Osteoblast (primary cell): ENCODE results near the gene CRABP2. TPM values are rescaled to one million over a fixed set of nuclear protein-coding genes. Genes with fewer than 3 reads are reported as not detected.

Experiments
- DNase-seq: peaks from one replicate; pipeline ENCODE4 v3.0.0; 2011; ENCODE audit warnings: low spot score, mixed read lengths; ENCODE audit not compliant: insufficient read length; ENCODE audit errors: missing footprints
- H2AFZ ChIP-seq: 2 replicates; pipeline ENCODE4 v1.6.0; 2011; ENCODE audit warnings: mild to moderate bottlenecking, low read length
- H3K27ac ChIP-seq: 2 replicates; pipeline ENCODE4 v1.5.1; 2011; ENCODE audit warnings: mild to moderate bottlenecking, low read depth, low read length, moderate library complexity
- H3K27me3 ChIP-seq: 2 replicates; pipeline ENCODE4 v1.6.0; 2012; ENCODE audit warnings: mild to moderate bottlenecking, control low read depth, inconsistent platforms, low read length, moderate library complexity; ENCODE audit not compliant: insufficient read depth
- H3K36me3 ChIP-seq: 2 replicates; pipeline ENCODE4 v1.5.1; 2011; ENCODE audit warnings: mild to moderate bottlenecking, low read length, control low read depth, moderate library complexity; ENCODE audit not compliant: insufficient read depth
- H3K4me1 ChIP-seq: 2 replicates; pipeline ENCODE4 v1.5.1; 2011; ENCODE audit warnings: mild to moderate bottlenecking, low read length, control low read depth, moderate library complexity; ENCODE audit not compliant: insufficient read depth
- H3K4me2 ChIP-seq: 2 replicates; pipeline ENCODE4 v1.6.0; 2011; ENCODE audit warnings: mild to moderate bottlenecking, low read length; ENCODE audit not compliant: insufficient read depth
- H3K4me3 ChIP-seq: fragments of 200-600 bp; sonication (generic); 3 replicates; pipeline ENCODE4 v1.5.1; 2012; ENCODE audit warnings: mild to moderate bottlenecking, low read length, inconsistent platforms; ENCODE audit not compliant: insufficient read depth
- H3K79me2 ChIP-seq: 2 replicates; pipeline ENCODE4 v1.6.0; 2012; ENCODE audit warnings: mild to moderate bottlenecking, low read length, control low read depth, inconsistent platforms; ENCODE audit not compliant: insufficient read depth
- H3K9me3 ChIP-seq: 2 replicates; pipeline ENCODE4 v1.5.1; 2011; ENCODE audit warnings: low read depth, low read length, control low read depth
- H4K20me1 ChIP-seq: 2 replicates; pipeline ENCODE4 v1.6.0; 2012; ENCODE audit warnings: mild to moderate bottlenecking, low read length, control low read depth; ENCODE audit not compliant: insufficient read depth
- total RNA-seq: library from RNA; depleted of rRNA; stranded (reverse); fragments of >200 nt; gene quantifications from 2 replicates; pipeline ENCODE4 v1.2.3, GENCODE V29; 2012
- TF ChIP-seq, protein P1 (sequence below): IDR thresholded peaks from 2 replicates; pipeline ENCODE4 v1.5.1; 2011; ENCODE audit warnings: mild to moderate bottlenecking, low read depth, low read length, moderate library complexity; ENCODE audit errors: extremely low read depth

The CRABP2 gene
- total RNA-seq, 1 donor = 16.6 TPM

DNA sequence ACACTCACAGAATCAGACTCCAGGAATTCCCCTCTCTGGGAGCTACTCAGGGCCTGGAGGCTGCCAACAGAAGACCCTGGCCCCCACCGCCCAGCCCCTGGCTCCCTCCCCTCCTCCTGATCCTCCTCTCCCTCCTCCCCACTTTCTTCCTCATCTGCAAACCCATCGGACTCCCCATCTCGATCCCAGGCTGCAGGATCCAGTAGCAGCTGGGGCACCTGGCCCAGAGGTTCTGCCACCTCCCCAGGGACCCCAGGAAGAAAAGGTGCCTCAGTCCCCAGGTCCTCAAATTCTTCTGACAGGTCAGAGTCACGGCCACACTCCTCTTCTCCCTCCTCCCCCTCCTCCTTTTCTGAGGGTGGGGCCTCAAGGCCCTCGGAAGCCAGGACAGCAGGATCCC is 35.6 kb downstream of the CRABP2 start:
- no peak overlapping the region for H3K4me2 ChIP-seq
- no peaks in the 10 kb centered on the region for H3K36me3 ChIP-seq
- TF ChIP-seq, protein P1, sequence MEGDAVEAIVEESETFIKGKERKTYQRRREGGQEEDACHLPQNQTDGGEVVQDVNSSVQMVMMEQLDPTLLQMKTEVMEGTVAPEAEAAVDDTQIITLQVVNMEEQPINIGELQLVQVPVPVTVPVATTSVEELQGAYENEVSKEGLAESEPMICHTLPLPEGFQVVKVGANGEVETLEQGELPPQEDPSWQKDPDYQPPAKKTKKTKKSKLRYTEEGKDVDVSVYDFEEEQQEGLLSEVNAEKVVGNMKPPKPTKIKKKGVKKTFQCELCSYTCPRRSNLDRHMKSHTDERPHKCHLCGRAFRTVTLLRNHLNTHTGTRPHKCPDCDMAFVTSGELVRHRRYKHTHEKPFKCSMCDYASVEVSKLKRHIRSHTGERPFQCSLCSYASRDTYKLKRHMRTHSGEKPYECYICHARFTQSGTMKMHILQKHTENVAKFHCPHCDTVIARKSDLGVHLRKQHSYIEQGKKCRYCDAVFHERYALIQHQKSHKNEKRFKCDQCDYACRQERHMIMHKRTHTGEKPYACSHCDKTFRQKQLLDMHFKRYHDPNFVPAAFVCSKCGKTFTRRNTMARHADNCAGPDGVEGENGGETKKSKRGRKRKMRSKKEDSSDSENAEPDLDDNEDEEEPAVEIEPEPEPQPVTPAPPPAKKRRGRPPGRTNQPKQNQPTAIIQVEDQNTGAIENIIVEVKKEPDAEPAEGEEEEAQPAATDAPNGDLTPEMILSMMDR = no peak
- H3K27ac ChIP-seq = no peak overlapping the region
- no peaks in the 10 kb centered on the region for H4K20me1 ChIP-seq
- no peak overlapping the region for H3K4me3 ChIP-seq
- H3K4me1 ChIP-seq = peaks cover 6% of the 10 kb centered on the region
- H3K79me2 ChIP-seq = no peaks in the 10 kb centered on the region
- H2AFZ ChIP-seq = no peak overlapping the region
- H3K9me3 ChIP-seq = no peaks in the 10 kb centered on the region
- peak; percentile 19 for DNase-seq
- H3K27me3 ChIP-seq = no peaks in the 10 kb centered on the region

DNA sequence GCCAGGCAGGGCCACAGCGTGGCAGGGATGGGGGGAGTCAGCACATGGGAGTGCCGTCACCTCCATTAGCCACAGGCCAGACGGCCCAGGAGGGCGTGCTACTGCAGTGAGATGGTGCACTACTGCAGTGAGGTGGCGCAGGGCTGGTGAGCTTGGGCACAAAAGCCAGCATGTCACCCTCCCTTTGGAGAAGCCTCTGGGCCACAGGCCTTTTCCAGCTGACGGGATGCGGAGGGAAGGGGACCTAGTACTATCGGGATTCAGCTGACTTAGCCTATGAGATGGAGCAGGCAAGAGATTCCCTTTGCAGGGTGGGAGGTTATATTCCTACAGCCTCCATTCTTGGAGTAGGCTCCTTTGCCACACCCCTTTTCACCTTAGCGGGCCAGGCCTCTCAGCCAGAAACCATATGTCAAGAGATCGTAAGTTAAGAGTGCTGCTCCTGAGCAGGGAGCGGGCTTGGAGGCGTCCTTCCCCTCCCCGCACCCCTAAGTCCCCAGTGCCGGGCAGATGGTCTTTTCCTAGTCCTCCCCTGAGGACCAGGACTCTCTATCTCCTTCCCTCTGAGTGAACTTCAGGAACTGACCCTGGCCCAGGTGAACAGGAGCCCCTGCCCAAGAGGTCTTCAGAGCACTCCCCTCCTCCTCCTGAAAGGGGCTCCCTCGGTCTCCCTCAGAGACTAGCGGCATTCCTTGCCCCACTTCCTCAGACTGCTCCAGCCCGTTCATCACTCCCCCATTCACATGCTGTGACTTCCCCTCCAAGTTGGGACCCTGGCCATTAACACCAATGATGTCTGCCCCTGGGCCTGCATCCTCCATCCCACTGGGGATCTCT is 36.4 kb downstream of the CRABP2 start:
- Histone ChIP-seq H3K4me1 (peaks cover 14% of the 10 kb centered on the region), H3K4me2 (no peak overlapping the region)

GRCh38 chr1:156667968-156668709 is 37.2 kb downstream of the CRABP2 start:
- TF ChIP-seq, protein P1 = no peak
- Histone ChIP-seq H2AFZ (no peak overlapping the region), H3K9me3 (no peaks in the 10 kb centered on the region), H4K20me1 (no peaks in the 10 kb centered on the region), H3K4me3 (no peak overlapping the region), H3K79me2 (no peaks in the 10 kb centered on the region), H3K4me2 (no peak overlapping the region), H3K27me3 (no peaks in the 10 kb centered on the region), H3K36me3 (no peaks in the 10 kb centered on the region), H3K4me1 (peaks cover 17% of the 10 kb centered on the region), H3K27ac (no peak overlapping the region)
- DNase-seq = peak; percentile 54

More for the DNA sequence above, 36.4 kb downstream of the CRABP2 start:
- TF ChIP-seq, protein P1 = no peak
- Histone ChIP-seq H3K4me3 (no peak overlapping the region), H3K9me3 (no peaks in the 10 kb centered on the region), H2AFZ (no peak overlapping the region), H3K27me3 (no peaks in the 10 kb centered on the region), H3K36me3 (no peaks in the 10 kb centered on the region), H4K20me1 (no peaks in the 10 kb centered on the region), H3K79me2 (no peaks in the 10 kb centered on the region), H3K27ac (no peak overlapping the region)
- DNase-seq = peak; percentile 47

- no peak overlapping the region for H3K27ac ChIP-seq
- H3K9me3 ChIP-seq = no peaks in the 10 kb centered on the region
- no peaks in the 10 kb centered on the region for H3K36me3 ChIP-seq
- H3K79me2 ChIP-seq = no peaks in the 10 kb centered on the region
- no peaks in the 10 kb centered on the region for H3K27me3 ChIP-seq
- H3K4me3 ChIP-seq = no peak overlapping the region
- no peaks in the 10 kb centered on the region for H4K20me1 ChIP-seq
- H2AFZ ChIP-seq = no peak overlapping the region
- peaks cover 22% of the 10 kb centered on the region for H3K4me1 ChIP-seq
- peak; percentile 19 for DNase-seq
- H3K4me2 ChIP-seq = no peak overlapping the region
- TF ChIP-seq, protein P1 = no peak
Measured at GRCh38 chr1:156667610-156667967, 37.8 kb downstream of the CRABP2 start.
